Measurements from ENCODE around the gene HES5.
"Not testable (repeated sequence)": the region's sequence is repeated elsewhere in the genome, so short reads cannot be mapped to it uniquely, and the experiment has no call there.

HES5 gene, protein sequence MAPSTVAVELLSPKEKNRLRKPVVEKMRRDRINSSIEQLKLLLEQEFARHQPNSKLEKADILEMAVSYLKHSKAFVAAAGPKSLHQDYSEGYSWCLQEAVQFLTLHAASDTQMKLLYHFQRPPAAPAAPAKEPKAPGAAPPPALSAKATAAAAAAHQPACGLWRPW

DNA sequence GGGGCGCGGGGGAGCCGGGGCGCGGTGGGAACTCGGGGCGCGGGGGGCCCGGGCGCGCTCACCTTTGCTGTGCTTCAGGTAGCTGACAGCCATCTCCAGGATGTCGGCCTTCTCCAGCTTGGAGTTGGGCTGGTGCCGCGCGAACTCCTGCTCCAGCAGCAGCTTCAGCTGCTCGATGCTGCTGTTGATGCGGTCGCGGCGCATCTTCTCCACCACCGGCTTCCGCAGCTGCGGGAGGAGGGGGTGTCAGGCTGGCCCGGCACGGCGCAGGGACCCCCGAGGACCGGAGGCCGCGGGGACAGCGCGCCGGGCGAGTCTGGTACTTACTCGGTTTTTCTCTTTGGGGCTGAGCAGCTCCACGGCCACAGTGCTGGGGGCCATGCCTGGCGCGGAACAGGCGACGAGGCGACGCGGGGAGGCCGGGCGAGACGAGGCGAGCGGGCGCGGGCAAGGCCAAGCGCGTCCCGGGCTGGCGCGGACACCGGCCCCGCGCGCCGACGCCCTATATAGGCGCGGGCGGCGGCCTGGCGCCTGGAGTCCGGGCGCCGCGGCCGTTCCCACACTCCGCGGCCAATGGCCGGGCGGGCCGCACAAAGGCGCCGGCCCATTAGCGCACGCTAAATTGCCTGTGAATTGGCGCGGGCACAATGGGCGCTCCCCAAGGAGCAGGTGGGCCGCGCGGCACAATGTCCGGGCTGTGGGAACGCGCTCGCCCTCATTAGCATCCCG is at the start of gene HES5:
Gene HES5, minus strand, starts transcription at position 480 of the 729 bp plus-strand sequence. Its CDS starts 99 bp downstream, at position 381.
- no peak for DNase-seq

DNA sequence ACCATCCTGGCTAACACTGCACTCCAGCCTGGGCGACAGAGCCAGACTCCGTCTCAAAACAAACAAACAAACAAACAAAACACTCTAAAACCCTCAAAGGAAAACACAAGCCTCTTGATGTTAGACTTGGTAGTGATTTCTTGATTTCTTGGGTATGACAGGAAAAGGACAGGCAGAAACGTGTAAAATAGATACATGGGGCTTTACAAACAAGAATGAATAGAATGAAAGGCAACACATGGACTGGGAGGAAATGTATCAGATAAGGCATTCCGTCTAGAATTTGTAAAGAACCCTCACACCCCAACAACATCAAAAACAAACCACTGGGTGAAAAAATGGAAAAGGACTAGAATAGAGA is 48.7 kb upstream of the HES5 start:
- H3K4me3 Mint-ChIP-seq: peak overlapping the region; percentile 64
- H3K27ac Mint-ChIP-seq: peak overlapping the region; percentile 84
- H3K36me3 Mint-ChIP-seq (ENCODE audit: low read depth): peaks cover 8% of the 10 kb centered on the region
- H3K4me1 Mint-ChIP-seq: peaks cover 80% of the 10 kb centered on the region
- DNase-seq (no peak), ATAC-seq (no peak)
- no peaks in the 10 kb centered on the region for H3K27me3 Mint-ChIP-seq
- peaks cover 6% of the 10 kb centered on the region for H3K9me3 Mint-ChIP-seq

More for the DNA sequence above, at the start of gene HES5:
- H3K27ac Mint-ChIP-seq: no peak within 1 kb of the TSS
- H3K9me3 Mint-ChIP-seq: no peaks in the 10 kb centered on the region
- H3K4me1 Mint-ChIP-seq: peaks cover 21% of the 10 kb centered on the region
- no peak for ATAC-seq
- H3K4me3 Mint-ChIP-seq: peak within 1 kb of the TSS; percentile 62
- peaks cover 21% of the 10 kb centered on the region for H3K27me3 Mint-ChIP-seq
- no peaks in the 10 kb centered on the region for H3K36me3 Mint-ChIP-seq (ENCODE audit: low read depth)

DNA sequence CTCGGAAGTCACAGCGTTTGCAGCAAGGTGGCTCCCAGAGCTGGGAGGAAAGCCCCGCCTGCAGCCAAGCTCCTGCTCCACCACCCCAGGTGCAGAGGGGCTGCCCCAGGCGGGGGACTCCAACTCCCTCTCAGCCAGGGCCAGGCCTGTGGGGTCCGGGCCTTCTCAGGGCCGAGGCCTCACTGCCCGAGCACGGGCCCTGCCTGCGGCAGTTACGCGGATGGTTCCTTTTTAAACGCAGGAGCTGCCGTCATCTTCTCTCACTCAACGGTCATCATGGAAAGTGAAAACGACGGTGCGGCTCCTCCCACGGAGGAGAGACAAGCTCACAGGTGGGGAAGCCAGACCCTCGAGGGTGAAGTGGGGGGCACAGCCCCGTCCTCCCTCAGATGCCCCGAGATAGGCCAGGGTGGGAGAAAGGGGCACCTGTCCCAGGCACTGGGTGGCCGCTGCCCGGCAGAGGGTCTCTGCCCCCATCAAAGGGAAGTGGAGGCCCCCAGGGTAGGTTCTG is 47.6 kb upstream of the HES5 start:
- H3K27me3 Mint-ChIP-seq: not testable (repeated sequence)
- DNase-seq (peak; percentile 57), ATAC-seq (peak; percentile 40)
- Mint-ChIP-seq H3K36me3 (ENCODE audit: low read depth) (peaks cover 11% of the 10 kb centered on the region), H3K4me1 (peaks cover 77% of the 10 kb centered on the region), H3K9me3 (peaks cover 17% of the 10 kb centered on the region), H3K4me3 (peak overlapping the region; percentile 64), H3K27ac (peak overlapping the region; percentile 84)

DNA sequence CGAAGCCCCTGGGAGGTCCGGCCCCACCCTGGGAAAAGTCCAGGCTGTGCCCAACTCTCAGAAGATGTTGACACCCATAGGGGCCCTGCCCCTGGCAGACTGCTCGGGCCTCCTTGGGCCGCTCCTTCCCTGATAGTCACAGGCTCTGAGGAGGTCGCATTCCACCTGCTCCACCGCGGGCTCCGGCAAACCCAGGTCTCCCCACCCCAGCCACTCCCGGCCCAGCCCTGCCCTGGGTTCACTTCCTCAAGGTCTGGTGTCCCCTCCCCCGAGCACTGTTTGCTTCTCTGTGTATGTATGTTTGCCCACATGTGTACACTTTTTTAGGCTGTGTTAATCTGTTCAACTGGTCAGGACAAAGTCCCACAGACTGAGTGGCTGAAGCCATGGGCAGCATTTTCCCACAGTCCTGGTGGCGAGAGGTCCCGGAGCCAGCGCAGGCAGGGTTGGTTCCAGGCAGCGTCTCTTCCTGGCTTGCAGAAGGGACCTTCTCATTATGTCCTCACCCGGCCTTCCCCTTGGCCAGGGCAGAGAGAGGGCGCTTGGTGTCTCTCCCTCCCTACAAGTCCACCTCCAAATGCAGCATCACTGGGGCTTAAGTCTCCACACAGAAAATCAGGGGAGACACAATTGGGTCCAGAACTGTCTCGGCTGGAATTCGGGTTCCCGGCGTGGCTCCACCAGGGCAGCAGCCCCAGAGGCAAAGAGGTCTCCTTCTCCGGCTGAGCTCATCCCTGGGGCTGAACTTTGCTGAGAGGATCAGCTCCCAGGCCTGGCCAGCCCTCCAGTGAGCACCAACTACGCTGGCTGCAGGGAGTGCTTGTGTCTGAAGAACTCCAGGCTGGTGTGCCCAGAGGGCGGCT is 46.0 kb upstream of the HES5 start:
- no peak for DNase-seq
- Mint-ChIP-seq H3K9me3 (peaks cover 20% of the 10 kb centered on the region), H3K27me3 (no peaks in the 10 kb centered on the region), H3K36me3 (ENCODE audit: low read depth) (peaks cover 11% of the 10 kb centered on the region), H3K4me3 (no peak overlapping the region), H3K27ac (no peak overlapping the region), H3K4me1 (peaks cover 63% of the 10 kb centered on the region)
- no peak for ATAC-seq

DNA sequence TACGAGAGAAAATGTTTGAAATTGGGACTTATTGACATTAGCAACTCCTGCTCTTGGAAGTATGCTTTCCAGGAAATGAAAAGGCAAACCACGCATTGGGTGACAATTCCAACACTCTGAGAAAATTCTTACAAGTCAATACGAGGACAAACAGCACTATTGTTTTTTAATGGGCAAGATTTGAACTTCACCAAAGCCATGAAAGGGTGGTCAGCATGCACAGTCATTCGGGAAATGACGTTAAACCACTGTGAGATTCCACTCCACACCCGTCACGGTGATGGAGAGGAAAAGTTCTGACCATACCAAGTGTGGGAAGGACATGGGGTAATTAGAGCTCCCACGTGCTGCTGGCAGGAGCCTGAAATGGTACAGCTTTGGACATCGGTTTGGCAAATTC is 44.3 kb upstream of the HES5 start:
- no peak for DNase-seq
- Mint-ChIP-seq H3K27ac (no peak overlapping the region), H3K27me3 (no peaks in the 10 kb centered on the region), H3K9me3 (peaks cover 20% of the 10 kb centered on the region), H3K4me3 (no peak overlapping the region), H3K4me1 (peaks cover 48% of the 10 kb centered on the region), H3K36me3 (ENCODE audit: low read depth) (peaks cover 11% of the 10 kb centered on the region)
- ATAC-seq: no peak

DNA sequence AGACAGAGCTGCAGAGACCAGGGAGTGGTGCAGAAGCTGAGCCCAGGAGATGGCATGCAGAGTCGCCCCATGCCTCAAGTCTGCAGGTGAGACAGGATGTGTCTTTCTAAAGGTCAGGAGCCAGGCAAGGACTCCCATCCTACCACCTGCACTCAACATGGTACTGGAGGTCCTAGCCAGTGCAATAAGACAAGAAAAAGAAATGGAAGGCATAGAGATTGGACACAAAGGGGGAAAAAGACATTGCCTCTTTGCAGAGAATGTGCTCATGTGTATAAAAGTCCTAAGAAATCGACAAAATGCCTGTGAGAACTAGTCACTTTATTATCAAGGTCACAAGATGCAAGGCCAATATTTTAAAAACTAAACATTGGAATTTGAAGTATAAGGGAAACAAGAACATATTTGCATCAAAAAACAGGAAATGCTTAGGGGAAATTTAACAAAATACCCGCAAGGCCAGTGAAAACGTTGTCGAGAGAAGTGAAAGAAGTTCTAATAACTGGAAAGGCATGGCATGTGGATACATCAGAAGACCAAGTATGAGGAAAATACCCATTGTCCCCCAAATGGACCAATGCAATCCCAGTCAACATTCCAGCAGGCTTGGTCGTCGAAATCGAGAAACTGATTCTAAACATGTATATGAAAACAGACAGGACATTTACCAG is 43.3 kb upstream of the HES5 start:
- Mint-ChIP-seq H3K4me3 (no peak overlapping the region), H3K4me1 (peaks cover 40% of the 10 kb centered on the region), H3K36me3 (ENCODE audit: low read depth) (peaks cover 9% of the 10 kb centered on the region), H3K27me3 (no peaks in the 10 kb centered on the region), H3K9me3 (peaks cover 20% of the 10 kb centered on the region), H3K27ac (no peak overlapping the region)
- ATAC-seq (no peak), DNase-seq (no peak)

DNA sequence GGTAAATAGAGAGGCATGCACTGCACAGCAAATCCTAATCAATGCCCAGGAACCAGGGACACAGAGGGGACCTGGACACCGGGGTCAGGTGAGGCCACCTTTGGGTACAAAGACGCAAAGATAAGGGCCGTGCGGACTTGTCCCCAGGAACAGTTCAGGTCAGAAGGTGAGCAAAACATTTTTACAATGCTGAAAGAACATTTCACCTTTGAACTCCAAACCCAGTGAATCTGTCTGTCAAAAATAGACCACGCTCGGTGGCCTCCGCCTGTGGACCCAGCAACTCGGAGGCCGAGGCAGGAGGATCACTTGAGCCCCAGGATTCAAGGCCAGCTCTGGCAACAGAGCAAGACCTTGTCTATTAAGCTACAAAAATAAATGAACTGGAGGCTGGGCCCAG is 41.3 kb upstream of the HES5 start:
- Mint-ChIP-seq H3K27me3 (no peaks in the 10 kb centered on the region), H3K27ac (no peak overlapping the region), H3K4me3 (no peak overlapping the region), H3K4me1 (peaks cover 22% of the 10 kb centered on the region), H3K9me3 (peaks cover 20% of the 10 kb centered on the region), H3K36me3 (ENCODE audit: low read depth) (peaks cover 9% of the 10 kb centered on the region)
- ATAC-seq (no peak), DNase-seq (no peak)

DNA sequence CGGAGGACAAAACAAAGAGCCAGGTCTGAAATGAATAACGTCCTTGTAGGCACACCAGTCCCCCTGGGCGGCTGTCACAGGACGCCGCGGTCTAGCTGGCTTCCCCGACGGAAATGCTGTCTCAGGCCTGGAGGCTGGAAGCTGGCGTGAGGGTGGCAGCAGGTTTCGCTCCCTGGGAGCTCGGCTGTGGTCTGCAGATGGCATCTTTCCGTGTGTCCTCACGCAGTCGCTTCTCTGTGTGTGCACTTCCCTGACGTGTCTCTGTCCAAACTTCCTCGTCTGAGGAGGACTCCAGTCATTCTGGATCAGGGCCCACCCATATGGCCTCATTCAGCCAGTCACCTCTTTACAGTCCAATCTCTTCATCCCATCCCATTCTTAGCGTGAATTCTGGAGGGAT is 40.3 kb upstream of the HES5 start:
- ATAC-seq (no peak), DNase-seq (no peak)
- Mint-ChIP-seq H3K9me3 (peaks cover 20% of the 10 kb centered on the region), H3K4me3 (no peak overlapping the region), H3K36me3 (ENCODE audit: low read depth) (peaks cover 9% of the 10 kb centered on the region), H3K27ac (no peak overlapping the region), H3K4me1 (peaks cover 17% of the 10 kb centered on the region), H3K27me3 (no peaks in the 10 kb centered on the region)

DNA sequence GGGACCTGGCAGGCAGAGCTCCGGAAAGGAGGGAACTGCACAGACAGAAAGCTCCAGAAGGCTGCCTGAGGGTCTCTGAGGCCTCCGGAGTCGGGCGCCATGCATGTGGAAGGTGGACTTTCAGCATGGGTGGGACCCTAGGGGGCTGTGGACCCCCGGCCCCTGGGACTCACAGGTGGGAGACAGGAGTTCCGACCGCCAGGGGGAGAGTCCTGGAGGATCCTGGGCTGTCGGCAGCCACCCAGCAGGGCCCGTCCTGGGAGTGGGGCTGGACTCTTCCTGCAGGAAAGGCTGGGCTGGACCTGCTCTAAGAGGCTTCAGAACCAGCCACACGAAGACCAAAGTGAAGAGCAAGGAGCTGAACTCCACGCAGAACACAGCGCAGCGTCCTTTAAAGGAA is 39.6 kb upstream of the HES5 start:
- not testable (repeated sequence) for H3K27me3 Mint-ChIP-seq; DNase-seq; H3K4me3 Mint-ChIP-seq; ATAC-seq; H3K27ac Mint-ChIP-seq; H3K36me3 Mint-ChIP-seq (ENCODE audit: low read depth)
- Mint-ChIP-seq H3K9me3 (peaks cover 20% of the 10 kb centered on the region), H3K4me1 (peaks cover 17% of the 10 kb centered on the region)

DNA sequence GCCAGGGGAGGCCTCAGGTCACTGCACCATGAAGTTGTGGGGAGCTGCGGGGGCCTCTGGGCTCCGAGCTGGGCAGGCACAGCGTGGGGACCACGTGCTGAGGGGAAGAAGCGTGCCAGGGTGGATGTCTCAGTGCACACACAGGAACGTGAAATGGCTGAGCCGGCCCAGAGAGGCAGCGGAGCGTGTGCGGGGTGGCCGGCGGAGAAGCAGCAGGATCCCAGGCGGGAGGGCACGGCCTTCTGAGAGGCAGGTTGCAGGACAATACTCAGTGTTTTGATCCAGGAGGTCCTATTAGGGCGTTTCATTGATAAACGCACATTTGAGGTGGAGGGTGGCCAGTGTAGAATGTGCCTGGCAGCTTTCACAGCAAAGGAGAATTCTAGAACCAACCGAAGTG is 39.0 kb upstream of the HES5 start:
- DNase-seq: no peak
- Mint-ChIP-seq H3K36me3 (ENCODE audit: low read depth) (peaks cover 6% of the 10 kb centered on the region), H3K9me3 (peaks cover 17% of the 10 kb centered on the region), H3K4me3 (no peak overlapping the region), H3K27me3 (no peaks in the 10 kb centered on the region), H3K4me1 (peaks cover 13% of the 10 kb centered on the region), H3K27ac (no peak overlapping the region)
- ATAC-seq: no peak

DNA sequence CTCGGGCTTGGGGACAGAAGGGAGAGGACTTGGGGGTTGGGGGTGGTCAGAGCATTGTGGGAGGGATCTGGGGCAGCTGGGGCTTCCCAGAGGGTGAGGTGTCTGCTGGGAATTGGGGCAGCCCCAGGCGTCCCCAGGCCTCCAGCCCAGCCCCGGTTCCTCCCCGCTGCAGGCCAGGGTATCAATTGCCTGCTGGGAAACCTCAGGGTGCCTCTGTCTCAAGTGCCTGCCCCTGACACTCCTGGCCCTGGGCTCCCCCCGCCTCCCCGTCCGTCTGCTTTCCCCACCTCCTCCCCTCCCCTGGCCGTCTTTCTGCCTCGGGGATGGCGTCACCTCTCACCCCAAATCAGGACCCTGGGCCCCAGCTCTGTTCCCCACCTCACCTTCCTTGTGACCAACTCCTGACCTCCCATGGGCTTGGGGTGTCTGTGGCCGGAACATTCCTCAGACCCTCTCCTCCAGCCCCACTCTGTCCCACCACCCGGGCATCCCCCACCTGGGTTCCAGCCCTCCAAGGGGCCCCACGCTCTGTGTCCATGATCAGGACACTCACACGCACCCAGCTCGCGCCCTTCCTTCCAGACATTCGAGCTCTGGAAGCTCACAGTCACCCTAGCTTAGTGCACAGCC is 38.2 kb upstream of the HES5 start:
- H3K4me1 Mint-ChIP-seq; H3K4me3 Mint-ChIP-seq; H3K27ac Mint-ChIP-seq; H3K9me3 Mint-ChIP-seq; H3K27me3 Mint-ChIP-seq; DNase-seq; H3K36me3 Mint-ChIP-seq (ENCODE audit: low read depth); ATAC-seq: not testable (repeated sequence)

DNA sequence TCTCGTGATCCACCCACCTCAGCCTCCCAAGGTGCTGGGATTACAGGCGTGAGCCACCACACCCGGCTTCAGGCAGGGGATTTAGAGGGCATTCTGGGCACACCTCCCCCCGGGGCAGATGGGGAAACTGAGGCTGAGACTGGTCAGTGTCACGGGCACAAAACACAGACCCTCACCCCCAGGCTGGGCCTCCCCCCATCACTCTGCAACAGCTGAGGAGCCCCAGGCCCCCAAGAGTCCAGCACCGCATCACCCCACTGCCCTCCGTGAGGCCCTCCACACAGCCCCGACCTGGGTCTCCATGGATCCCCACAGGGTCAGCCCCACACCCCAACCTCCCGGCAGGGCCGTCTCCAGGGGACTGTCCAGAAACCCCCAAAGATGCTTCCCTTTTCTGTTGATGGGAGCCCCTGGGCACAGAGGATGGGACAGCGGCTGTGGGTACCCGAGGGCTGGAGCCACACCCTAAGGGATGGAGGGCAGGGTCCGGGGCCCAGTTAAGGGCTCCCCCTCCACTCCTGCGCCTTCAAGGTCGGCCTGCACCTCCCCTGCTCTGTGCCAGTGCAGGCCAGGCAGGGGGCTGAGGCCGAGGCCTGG is 37.1 kb upstream of the HES5 start:
- H3K36me3 Mint-ChIP-seq (ENCODE audit: low read depth): no peaks in the 10 kb centered on the region
- no peak overlapping the region for H3K27ac Mint-ChIP-seq
- H3K4me3 Mint-ChIP-seq: no peak overlapping the region
- ATAC-seq: no peak
- DNase-seq: no peak
- H3K9me3 Mint-ChIP-seq: no peaks in the 10 kb centered on the region
- no peaks in the 10 kb centered on the region for H3K27me3 Mint-ChIP-seq
- H3K4me1 Mint-ChIP-seq: no peaks in the 10 kb centered on the region

DNA sequence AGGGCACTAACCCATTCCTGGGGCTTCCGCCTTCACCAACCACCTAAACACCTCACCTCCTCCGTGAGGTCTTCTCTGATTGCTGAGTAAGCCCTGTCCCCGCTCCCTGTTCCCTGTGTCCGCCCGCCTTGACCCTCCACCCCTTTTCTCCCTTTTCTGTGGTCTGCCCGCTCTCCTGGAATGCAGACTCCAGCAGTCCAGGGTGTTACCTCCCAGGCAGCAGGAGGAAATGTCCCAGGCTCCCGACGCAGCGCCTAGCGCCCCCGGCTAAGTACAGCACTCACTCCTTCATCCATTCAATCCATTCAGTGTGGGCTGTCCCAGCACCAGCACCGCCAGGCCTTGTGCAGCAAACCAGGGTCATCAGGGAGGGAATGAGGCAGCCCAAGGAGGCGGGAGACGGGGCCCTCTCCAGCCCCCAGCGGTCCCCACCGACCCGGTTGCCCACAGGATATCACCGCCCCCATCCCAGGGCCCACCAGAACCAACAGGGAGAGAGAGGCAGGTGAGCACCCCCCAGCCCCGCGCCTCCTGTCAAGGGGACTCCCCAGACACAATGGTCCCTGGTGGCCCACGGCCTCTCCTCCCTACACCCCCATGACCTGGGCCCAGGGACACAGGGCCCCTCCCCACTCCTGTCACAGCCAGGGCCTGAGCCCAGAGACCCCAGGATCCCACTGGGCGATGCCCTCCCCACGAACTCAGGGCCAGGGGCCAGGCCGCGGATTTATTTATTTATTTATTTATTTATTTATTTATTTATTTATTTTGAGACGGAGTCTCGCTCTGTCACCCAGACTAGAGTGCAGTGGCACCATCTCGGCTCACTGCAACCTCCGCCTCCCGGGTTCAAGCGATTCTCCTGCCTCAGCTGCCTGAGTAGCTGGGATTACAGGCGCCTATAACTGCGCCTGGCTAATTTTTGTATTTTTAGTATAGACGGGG is 36.3 kb upstream of the HES5 start:
- no peak overlapping the region for H3K27ac Mint-ChIP-seq

More for the DNA sequence above, 36.3 kb upstream of the HES5 start:
- no peaks in the 10 kb centered on the region for H3K9me3 Mint-ChIP-seq
- DNase-seq: no peak
- H3K4me1 Mint-ChIP-seq: peaks cover under 1% of the 10 kb centered on the region
- H3K36me3 Mint-ChIP-seq (ENCODE audit: low read depth): no peaks in the 10 kb centered on the region
- H3K4me3 Mint-ChIP-seq: no peak overlapping the region
- no peak for ATAC-seq
- no peaks in the 10 kb centered on the region for H3K27me3 Mint-ChIP-seq

Measured in activated naive CD8-positive, alpha-beta T cell treated with anti-CD3 and anti-CD28 coated beads, Interleukin-2, amount 50 U/mL, for 24 hours (primary cell).